ENCODE measurements around the gene C2orf15.
"Not testable (repeated sequence)": the region's sequence is repeated elsewhere in the genome, so short reads cannot be mapped to it uniquely, and the experiment has no call there.

Gene C2orf15

DNA sequence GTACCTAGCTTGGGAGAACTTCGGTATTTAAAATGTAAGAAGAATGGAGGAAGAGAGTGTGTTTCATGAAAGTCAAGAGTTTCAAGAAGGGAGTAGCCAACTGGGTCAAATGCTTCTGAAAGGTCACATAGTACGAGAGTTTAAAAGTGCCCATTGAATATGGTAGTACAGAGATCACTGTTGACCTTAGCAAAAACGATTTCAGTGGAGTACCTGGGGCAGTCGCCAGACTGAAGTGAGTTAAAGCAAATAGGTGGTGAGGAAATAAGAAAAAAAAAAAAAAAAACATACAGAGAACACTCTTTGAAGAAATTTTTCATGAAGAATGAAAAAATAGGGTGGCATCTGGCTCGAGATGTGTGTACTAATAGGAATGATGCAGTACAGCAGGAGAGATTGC is 24.7 kb downstream of the C2orf15 start:
- DNase-seq (ENCODE audit: low read depth in 2 of 2), result no peak

DNA sequence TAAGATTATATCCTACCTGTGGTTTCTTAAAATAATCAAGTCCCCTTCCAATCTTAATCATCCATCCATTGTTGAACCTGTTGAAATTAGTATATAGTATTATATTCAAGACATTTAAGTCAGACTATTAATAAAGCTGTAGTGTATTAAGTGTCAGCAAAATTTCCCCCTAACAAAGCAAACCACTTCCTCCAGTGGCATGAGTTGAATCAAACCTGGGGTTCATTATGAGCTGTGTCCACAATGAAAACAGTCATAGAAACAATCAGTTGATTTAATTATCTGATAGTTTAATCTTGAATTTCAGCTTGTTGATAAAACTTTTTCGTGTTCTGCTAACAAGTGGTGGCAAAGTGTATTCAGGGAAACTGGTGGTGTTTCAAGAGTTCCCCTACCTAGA is 28.0 kb downstream of the C2orf15 start:
- DNase-seq (ENCODE audit: low read depth in 2 of 2), result no peak

DNA sequence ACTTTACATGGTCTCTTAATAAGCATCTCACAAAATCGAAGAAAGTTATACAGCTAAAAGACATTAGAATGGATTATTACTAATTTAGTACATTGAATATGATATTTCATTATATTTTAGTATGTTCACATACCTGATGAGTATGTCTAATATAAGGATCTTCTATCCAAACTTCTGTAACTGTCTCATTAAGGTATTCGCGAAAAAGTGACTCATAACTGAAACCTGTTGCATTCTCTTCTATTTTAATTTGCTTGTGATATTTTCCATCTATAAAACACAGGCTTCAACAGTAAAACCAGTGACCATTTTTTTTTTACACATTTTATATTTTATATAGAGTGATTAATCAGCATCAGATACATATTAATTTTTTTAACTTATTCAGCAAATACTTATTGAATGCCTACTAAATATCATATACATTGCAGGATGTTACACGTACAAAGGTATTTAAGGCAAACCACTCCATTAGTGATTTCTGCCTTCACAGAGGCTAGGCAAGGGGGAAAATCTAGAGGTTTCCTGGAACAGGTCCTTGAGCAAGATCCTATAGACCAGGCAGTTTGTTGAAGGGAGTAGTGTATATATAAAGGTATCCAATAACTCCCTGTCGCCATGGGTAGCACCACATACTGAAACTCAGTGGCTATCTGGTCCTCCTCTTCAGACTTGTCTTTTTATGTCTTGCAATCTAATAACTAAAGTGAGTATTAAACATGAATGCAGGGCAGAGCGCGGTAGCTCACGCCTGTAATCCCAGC is 30.1 kb downstream of the C2orf15 start:
- no peak for DNase-seq (ENCODE audit: low read depth in 2 of 2)

DNA sequence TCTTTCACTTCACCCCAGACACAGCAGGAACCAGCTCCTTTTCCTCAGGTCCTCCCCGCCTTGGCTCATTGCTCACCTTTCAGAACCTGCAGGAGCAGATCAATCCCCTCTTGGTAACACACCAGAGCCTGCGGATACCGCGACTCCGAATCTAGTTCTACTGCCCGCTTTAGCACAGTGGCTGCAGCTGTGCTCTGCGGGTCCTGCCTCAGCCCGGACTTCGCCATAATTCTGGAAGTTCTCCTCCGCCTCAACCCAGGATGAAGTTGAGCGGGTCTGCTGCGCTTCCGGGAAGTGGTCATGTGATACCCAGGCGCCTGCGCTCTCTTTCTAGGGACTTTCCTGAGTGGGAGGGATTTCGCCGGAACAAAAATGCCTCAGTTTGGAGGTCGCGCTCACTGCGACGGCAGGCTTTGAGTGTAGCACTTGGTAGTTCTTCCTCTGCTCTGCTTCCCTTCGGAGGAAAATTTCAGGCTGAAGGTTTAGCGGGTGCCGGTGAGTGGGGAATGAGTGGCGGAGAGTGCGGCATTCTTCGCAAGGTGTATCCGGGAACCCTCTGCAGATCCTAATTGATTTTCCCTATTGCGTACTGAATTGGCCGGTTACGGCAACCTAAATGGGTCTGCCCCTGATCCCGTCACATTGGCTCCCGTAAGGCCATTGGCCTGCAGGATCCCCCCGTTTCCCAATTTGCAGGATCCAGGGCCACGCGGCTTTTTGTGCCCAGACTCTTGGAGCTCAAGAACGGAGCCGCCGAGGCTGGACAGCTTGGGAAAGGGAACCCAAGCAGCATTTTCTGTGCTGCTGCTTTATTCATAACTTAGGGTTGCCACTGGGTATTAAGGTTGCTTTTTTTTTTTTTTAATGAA is 39.5 kb downstream of the C2orf15 start, which contains the start of the genes MITD1 and MRPL30:
Gene MITD1, minus strand, starts transcription at position 304 of the 869 bp plus-strand sequence. Its CDS starts 77 bp downstream, at position 227.
Gene MRPL30, plus strand, starts transcription at position 430 of the 869 bp plus-strand sequence. CDS start 5,020 bp downstream, outside the sequence.
- peak; percentile 79 to 82 for DNase-seq (ENCODE audit: low read depth in 2 of 2)

DNA sequence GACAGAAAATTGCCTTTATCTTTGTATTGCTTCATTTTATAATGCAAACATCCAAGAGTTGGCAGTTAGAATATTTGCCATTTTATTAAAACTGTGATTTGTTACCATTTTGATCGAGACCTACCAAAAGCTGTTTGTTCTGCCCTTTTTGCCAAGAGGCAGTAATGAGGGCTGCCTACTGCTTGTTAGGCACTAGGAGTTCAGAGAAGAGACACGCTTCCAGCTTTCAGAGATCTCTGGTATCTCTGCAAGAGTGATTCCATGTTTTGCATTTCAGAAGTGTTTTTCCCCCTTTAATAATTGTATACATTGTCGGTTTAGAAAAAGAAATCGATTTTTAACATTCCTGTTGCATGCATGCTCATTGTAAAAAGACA is 40.1 kb downstream of the C2orf15 start:
- DNase-seq (ENCODE audit: low read depth in 2 of 2), result no peak

DNA sequence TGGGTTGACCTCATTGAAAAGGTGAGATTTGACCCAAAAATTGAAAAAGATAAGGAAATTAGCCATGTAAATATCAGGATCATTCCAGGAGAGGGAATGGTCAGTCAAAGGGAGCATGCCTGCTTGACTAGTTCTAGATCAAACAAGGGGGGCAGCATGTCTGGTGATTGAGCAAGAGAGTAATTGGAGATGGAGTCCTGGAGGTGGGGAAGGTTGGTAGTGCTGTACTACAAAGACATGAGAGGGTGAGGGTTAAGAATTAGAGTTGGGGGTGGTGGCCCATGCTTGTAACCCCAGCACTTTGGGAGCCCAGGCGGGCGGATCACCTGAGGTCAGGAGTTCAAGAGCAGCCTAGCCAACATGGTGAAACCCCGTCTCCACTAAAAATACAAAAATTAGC is 41.5 kb downstream of the C2orf15 start:
- no peak for DNase-seq (ENCODE audit: low read depth in 2 of 2)

DNA sequence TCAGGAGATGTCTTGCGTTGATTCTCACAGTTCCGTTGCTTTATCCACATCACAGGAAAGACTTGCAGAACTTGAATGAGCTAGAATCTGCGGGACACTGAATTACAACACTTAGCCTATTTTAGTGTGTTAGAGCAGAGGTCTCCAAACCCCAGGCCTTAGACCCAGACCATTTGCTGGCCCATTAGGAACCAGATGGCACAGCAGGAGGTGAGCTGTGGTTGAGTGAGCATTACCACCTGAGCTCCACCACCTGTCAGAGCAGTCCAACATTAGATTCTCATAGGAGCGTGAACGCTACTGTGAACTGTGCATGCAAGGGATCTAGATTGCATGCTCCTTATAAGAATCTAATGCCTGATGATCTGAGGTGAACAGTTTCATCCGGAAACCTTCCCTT is 43.3 kb downstream of the C2orf15 start:
- no peak for DNase-seq (ENCODE audit: low read depth in 2 of 2)

DNA sequence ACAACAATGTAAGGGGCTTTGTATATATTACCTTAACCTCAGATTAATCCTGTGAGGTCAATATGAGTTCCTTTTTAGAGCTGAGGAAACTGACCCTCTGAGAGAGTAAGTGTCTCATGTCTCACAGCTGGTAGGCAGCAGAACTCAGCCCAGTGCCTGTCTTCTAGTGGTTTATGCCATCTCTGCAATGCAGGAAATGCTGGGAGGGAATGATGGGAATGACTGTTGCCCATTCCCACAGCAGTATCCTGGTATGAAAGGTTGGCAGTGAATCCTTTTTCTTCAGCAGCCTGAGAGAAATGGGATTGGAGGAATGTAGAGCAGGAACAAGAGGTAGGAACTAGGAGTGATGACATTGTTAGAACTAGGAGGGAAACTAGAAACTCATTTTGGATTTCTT is 45.5 kb downstream of the C2orf15 start:
- DNase-seq (ENCODE audit: low read depth in 2 of 2), result no peak

DNA sequence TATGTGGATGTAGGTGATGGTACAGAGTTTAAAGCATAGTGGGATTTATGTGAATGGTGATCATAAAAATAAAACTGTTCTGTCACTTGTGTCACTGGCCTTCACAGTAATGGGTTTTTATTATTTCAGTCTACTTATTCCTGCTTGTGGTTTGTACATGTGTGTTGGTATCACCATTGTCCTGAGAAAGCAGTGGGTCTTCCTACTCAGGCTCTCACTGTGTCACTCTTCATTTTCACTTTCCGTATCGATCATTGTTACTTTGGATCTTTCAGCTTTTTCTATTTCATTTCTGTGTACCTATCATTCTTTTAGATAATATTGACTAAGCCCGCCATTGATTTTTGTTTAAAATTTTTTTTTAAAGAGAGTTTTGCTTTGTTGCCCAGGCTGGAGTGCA is 46.9 kb downstream of the C2orf15 start:
- no peak for DNase-seq (ENCODE audit: low read depth in 2 of 2)

DNA sequence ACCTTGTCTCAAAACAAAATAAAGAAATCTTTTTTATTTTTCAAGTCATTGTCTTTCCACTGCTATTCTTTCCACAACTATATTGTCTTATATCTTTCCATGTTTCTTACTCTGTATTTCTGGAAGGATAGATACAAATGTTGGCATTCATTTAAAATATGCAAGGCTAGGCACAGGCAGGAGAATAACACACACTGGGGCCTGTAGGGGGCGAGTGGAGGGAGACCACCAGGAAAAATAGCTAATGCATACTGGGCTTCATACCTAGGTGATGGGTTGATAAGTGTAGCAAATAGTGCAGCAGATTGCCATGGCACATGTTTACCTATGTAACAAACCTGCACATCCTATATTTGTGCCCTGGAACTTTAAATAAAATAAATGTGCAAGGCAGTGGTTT is 49.0 kb downstream of the C2orf15 start:
- DNase-seq (ENCODE audit: low read depth in 2 of 2), result no peak

DNA sequence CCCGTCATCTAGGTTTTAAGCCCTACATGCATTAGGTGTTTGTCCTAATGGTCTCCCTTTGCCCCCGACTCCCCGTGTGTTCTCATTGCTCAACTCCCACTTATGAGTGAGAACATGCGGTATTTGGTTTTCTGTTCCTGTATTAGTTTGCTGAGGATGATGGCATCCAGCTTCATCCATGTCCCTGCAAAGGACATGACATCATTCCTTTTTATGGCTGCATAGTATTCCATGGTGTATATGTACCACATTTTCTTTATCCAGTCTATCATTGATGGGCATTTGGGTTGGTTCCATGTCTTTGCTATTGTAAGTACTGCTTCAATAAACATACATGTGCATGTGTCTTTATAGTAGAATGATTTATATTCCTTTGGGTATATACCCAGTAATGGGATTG is 50.9 kb downstream of the C2orf15 start:
- DNase-seq (ENCODE audit: low read depth in 2 of 2), result not testable (repeated sequence)

DNA sequence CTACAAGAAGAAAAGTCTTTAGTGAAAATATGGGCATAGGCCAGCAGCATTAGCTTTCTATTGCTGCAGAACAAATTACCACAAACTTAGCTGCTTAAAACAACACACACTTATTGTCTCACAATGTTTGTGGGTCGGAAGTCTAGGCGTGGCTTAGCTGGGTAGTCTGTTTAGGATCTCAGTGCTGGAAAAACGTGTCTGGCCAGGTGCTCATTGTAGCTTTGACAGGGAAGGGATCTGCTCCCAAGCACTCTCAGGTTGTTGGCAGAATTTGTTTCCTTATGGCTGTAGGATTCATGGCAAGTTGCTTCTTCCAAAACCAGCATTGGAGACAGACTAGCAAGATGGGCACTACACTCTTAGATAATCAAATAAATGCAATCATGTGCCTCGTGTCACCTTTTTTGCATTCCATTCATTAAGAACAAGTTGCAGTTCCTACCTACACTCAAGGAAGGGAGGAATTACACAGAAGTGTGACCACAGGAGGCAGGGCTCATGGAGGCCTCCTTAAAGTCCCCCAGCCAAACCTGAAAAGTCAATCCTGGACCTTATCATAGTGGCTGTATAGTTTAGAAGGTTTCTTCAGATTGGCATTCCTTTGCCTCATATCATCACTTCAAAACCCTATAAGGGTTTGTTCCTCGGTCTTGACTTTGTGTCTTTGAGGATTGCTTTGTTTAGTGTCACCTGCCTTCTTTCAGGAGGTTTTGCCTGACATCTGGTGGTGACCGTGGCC is 56.8 kb downstream of the C2orf15 start:
- DNase-seq (ENCODE audit: low read depth in 2 of 2), result no peak

DNA sequence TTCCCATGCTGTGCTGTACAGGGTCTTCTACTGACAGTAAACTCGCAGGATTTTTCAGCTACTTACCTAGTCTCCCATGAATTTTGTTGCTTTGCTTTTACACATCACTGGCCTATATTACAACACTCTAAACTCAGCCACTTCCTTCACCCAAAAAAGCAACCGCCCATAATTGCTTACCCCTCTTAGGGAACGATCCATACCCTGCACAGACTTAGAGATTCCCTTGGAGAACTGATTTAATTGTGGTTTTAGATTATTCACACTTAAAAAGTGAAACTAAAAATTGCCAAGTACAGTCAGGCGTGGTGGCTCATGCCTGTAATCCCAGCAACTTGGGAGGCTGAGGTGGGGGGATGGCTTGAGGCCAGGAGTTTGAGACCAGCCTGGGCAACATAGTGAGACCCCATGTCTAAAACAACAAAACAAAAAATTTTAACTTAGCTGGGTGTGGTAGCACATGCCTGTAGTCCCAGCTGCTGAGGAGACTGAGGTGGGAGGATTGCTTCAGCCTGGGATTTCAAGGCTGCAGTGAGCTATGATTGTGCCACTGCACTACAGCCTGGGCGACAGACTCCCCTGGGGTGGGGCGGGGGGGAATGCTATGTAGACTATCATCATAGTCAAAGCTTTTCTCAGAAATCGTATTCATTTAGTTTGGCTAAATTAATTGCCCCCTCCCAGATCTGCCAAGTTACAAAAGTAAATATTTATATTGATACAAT is 58.7 kb downstream of the C2orf15 start:
- no peak for DNase-seq (ENCODE audit: low read depth in 2 of 2)
